Smooth muscle cell of the brain vasculature (primary cell): Measurements from ENCODE around the gene CYFIP1.

Experiments
- DNase-seq: peaks from one replicate; pipeline ENCODE4 v3.0.0-alpha.2; 2012; ENCODE audit warnings: low read depth, low spot score

Gene CYFIP1

GRCh38 chr15:22890296-22890695 lies 89.9 kb downstream of the CYFIP1 start:
- DNase-seq: no peak

- no peak for DNase-seq
Measured at GRCh38 chr15:22889146-22889818, 90.9 kb downstream of the CYFIP1 start.

- DNase-seq: peak; percentile 59
Measured at GRCh38 chr15:22888120-22888859, 91.9 kb downstream of the CYFIP1 start.

DNA sequence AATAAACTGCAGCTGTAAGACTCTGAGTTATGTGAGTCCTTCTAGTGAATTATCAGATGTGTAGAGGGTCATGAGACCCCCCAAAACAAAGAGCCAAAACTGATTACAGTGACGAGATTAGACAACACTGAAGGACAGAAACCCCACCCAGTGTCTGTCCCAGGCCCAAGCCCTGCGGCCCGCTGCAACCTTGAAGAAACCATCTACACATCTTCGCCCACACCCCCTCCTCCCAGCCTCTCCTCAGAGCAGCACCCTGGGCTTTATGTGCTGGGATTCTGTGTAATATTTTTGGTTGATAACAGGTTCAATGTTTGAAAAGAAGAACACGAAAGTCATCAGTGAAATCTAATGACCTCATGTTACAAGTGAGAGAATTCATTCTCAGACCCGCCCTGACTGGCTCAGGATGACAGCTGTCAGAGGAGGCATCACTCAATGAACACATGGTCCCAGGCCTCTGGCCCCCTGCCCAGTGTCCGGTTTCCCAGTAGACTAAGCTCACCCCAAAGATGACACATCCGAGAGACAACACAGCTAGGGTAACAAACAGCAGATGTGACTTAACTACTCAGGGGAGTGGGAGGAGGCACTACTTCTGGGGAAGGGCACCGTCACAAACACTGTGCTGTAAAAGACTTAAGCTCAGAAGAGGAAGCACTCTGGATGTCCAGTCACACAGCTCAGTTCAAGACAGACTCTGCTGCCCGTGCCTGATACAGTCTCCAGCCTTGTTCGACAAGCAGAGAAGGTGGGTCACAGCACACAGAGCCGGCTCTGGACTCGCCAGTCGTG lies 92.8 kb downstream of the CYFIP1 start:
- DNase-seq: no peak

DNA sequence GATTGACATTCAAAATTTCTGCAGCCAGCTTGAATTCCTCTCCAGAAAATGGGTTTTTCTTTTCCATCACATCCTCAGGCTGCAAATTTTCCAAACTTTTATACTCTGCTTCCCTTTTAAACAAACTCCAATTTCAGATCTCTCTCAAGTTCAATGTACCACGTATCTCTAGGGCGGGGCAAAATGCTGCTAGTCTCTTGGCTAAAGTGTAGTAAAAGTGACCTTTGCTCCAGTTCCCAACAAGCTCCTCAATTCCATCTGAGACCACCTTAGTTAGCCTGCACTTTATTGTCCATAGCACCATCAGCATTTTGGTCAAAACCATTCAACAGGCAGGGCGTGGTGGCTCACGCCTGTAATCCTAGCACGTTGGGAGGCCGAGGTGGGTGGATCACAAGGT lies 95.0 kb downstream of the CYFIP1 start:
- DNase-seq: no peak

DNA sequence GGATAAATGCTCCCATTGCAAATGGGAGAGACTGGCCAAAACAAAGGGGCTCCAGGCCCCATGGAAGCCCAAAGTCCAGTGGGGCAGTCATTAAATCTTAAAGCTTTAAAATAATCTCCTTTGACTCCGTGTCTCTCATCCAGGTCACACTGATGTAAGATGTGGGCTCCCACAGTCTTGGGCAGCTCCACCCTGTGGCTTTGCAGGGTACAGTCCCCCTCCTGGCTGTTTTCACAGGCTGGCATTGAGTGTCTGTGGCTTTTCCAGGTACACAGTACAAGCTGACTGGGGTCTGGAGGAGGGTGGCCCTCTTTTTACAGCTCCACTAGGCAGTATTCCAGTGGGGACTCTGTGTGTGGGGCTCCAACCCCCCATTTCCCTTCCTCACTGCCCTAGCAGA lies 95.8 kb downstream of the CYFIP1 start:
- DNase-seq: no peak

GRCh38 chr15:22883196-22883595 lies 97.0 kb downstream of the CYFIP1 start:
- DNase-seq: no peak

DNA sequence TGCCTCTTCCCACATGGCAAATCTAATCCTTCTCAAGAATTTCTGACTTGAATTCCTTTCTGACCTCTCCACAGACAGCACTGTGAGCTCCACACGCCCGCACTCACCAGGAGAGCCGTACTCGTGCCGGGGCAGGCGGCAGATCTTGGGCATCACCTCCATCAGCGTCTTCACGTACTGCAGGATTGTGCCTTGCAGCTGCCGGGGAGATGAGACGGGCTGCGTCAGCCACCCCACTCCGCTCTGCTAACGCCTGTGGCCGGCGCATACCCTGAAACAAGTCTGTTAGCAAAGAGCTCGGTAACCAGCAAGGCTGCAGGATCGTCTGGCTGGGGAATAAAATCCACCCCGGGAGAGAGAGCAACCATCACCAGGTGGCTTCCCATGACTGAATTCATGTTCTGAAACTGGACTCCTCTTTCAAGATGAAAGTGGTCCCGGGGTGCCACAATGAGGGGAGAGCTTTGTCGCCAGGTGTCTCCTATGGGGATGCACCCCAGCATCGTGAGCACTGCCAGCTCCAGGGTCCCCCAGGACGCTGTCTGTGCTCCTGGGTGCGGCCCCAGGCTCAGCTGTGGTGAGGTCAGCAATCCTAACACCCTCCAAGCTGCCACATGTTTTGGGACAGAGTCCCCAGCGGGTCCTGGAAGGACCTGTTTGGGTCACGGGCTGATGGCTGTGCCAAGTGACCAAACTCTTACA lies 98.3 kb downstream of the CYFIP1 start:
- no peak for DNase-seq

DNA sequence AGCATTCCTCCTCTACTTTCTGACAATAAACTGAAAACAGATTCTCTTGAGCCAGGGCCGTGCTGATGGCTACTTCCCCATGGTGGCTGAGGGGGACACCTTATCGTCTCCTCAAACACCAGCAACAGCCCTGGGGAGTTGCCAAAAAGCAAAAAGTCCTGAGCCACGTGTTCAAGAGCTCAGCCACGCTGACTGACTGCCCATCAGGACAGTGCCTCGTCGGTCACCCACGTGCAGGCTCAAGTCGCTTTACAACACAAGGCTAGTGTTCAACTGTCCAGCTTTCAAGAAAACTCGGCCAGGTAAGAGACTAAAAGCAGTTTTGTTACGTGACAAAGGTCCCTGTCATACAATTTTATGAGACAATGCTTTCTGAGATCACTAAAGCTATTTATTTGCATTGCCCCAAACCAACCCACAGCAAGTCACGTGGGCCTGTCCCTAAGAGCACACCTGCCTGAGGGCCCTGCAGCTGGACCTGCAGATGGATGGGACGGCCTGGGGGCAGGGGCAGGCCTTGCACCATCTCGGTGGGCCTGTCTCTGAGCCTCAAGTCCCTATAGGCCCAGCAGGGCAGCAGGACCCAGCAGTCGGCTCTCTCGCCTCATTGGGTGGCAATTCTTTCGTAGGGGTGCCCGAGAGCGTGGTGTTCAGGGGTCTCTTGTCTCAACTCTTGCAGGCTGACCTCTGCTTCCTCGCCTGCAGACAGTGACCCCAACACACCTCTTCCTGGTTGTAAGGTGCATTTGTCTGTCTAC lies 99.0 kb downstream of the CYFIP1 start:
- DNase-seq: no peak

DNA sequence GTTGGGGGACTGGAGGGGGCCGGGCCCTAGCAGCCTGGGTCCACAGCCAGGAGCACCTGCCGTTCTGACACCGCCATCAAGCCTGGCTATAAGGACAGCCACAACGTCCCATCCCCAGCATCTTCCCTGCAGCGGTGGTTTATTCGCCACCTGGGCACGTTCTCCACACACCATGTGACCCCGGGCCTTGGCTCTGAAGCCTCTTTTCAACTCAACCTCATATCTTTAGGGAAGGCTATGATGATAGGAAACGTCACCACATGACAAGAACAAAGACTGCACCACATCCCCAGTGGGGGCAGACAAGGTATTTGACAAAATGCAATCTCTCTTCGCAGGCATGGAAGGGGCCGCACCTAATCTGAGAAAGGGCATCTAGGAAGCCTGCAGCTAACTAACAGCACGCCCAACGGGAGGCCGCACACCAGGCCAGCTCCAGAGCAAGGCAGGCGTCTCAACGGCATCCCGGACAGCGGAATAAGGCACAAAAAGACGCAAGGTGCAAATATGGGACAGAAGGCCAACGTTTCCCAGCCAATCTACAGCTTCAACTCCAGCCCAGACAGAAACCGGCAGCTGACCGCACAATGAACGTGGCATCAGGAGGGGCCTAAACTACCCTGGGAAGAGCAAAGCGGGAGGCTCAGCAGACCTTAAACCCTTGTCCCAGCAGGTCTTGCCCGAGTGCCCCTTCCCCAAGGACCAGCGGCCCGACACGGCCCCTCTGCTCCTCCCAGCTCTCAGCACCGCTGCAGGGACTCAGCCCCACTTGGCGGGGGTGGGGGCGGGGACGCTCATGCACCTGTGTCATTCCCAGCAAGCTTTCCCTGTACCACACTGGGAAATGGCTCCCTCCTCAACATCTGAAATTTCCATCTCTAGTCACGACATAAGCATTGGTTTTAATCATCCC lies 99.8 kb downstream of the CYFIP1 start:
- no peak for DNase-seq

- DNase-seq: no peak
Measured at GRCh38 chr15:22878103-22878502, 102.1 kb downstream of the CYFIP1 start.

- DNase-seq: no peak
Measured at GRCh38 chr15:22877607-22878006, 102.6 kb downstream of the CYFIP1 start.

DNA sequence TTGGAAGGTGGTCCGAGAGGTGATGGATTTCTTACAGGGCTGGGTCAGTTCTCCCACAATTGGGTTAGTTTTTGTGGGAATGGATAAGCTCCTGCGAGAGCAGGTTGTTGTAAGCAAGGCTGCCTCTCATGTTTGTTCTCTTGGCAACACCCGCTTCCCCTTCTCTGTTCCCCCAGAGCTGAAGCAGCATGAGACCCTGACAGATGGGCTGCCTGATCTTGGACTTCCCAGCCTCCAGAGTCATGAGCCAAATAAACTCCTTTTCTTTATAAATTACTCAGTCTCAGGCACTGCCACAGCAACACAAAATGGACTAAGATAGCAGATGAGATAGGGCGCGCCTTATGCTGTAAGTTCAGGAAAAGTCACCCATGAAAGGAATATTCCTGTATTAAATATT lies 103.1 kb downstream of the CYFIP1 start:
- no peak for DNase-seq

GRCh38 chr15:22874966-22875365 lies 105.2 kb downstream of the CYFIP1 start:
- DNase-seq: no peak

DNA sequence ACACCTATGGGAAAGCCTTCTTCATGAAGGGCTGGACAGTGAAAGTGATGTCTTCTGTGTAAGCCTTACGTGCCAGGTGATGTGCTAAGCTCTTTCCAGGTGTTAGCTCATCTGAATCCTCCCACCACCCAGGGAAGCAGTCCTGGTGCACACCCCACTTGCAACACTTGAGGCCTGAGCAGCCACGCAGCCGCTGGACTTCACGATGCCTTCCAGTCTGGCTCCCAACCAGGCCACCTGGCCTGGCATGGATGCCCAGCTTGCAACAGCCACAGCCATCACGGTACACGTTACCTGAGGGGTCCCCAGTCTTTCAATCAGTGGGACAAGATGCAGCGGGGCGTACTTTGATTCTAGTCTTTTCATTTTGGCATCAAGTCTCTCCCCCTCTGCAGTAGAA lies 105.9 kb downstream of the CYFIP1 start:
- DNase-seq: no peak

- DNase-seq: no peak
Measured at GRCh38 chr15:22873841-22874240, 106.3 kb downstream of the CYFIP1 start.

DNA sequence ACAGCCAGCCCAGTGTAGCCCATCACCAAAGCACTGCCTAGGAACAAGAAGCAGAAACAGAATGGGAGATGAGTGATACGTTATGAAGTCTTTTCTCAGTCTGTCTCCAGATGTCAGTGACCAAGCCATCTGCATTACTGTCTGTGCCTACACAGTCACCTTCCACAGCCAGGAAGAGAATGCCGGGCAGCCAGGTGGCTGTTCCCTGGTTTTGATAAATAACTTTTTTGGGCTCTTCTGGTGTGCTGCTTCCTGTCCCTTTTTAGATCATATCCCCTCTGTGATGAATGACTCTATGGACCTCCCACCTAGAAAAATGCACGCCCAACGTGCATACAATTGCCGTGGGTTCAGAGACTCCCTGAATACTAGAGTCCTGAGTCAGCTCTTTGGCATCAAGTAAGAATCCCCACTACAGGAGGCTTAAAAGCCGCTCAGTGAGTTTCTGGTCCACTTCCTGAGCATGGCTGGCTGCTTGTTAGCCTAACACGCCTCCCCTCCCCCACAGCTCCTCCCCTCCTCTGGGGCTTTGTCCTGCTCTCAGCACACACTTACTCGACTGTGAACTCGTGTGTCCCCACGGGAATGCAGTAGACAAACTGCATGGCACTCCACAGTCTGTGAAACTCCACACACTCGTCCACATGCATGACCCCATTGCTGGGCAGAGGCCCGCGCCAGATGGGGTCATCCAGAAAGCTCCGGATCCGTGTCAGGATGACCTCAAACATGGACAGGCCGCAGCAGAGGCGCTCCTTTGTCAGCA lies 107.0 kb downstream of the CYFIP1 start:
- peak; percentile 51 for DNase-seq

GRCh38 chr15:22871481-22872086 lies 108.6 kb downstream of the CYFIP1 start:
- no peak for DNase-seq

GRCh38 chr15:22870865-22871264 lies 109.3 kb downstream of the CYFIP1 start:
- no peak for DNase-seq
